ENCODE data around the gene ZNF436. TPM values are rescaled to one million over a fixed set of nuclear protein-coding genes. Genes with fewer than 3 reads are reported as not detected.

Gene ZNF436
- total and polyA plus RNA-seq, 2 donors (not counting 1 experiment from before 2014, with no cell fraction given): 1.9 to 10.1 TPM

DNA sequence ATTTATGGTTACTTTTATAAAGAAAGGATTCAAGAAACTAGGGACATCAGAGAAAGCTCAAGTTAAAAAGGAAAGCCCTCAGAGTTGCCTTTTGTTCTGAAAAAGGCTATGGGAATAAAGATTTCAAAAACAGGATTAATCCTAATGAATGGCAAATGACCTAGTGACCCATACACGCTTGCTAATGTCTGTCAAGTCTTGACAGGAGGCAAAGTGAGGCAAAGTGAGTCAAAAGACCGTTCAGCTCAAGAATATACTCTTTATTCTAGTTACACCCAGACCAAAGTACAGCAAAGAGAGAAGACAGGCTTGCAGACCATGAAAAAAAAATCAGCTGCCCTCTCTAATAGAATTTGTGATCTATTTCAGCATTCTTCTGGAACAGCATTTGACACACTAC, 3.5 kb downstream of the ZNF436 start:
- ChIA-PET POLR2A (no interaction called here), CTCF (interaction anchor here (0.6 to 0.7 kb wide), 2 partner anchors 278 to 354 kb away, joined by 3 to 4 read pairs; no protein-coding TSS in a partner anchor)
- Histone ChIP-seq H3K4me3 (ENCODE audit: control extremely low read depth in 1 of 5, extremely low read depth in 1 of 5, insufficient read depth in 1 of 5, low read depth in 2 of 5, low read length in 4 of 5) (no peak overlapping the region), H3K27me3 (replicated peaks in 1 of 4; ENCODE audit: control extremely low read depth in 1 of 4, control insufficient read depth in 3 of 4, insufficient read depth in 4 of 4, low read length in 3 of 4) (no peaks in the 10 kb centered on the region), H3K4me2 (replicated peaks; ENCODE audit: low read depth, low read length, poor library complexity, severe bottlenecking) (no peak overlapping the region), H3K9ac (ENCODE audit: low read length) (no peak overlapping the region), H4K20me1 (ENCODE audit: control insufficient read depth, insufficient read depth, low read length, poor library complexity, severe bottlenecking) (no peaks in the 10 kb centered on the region), H3K9me3 (ENCODE audit: control extremely low read depth in 1 of 3, control insufficient read depth in 2 of 3, insufficient read depth in 1 of 3, low read length in 2 of 3) (peaks cover 6 to 28% (median 28%) of the 10 kb centered on the region in 3 donors), H3K36me3 (replicated peaks in 1 of 2; ENCODE audit: control extremely low read depth in 1 of 2, control insufficient read depth in 1 of 2, extremely low read depth in 1 of 2, insufficient read depth in 2 of 2, low read length in 1 of 2) (peaks cover 0 to 17% of the 10 kb centered on the region in 2 experiments), H2AFZ (ENCODE audit: insufficient read depth, low read depth, low read length, poor library complexity, severe bottlenecking) (no peak overlapping the region), H3K27ac (ENCODE audit: low read length in 2 of 2) (no peak overlapping the region), H3K79me2 (ENCODE audit: control insufficient read depth, insufficient read depth, low read length) (peaks cover 16% of the 10 kb centered on the region), H3K4me1 (ENCODE audit: control insufficient read depth in 2 of 2, insufficient read depth in 2 of 2, low read length in 2 of 2) (peaks cover 12 to 19% of the 10 kb centered on the region in 2 donors)
- Mint-ChIP-seq H3K27me3 (no peaks in the 10 kb centered on the region), H3K4me3 (peak overlapping the region; percentile 98), H3K4me1 (peaks cover 33% of the 10 kb centered on the region), H3K9me3 (ENCODE audit: insufficient read depth) (peaks cover under 1% of the 10 kb centered on the region), H3K27ac (no peak overlapping the region)
- 100% methylated on average over 1 of the region's 2 CpGs for WGBS (ENCODE audit: insufficient coverage)
- no peak for ATAC-seq (ENCODE audit: low read depth)
- no peak for DNase-seq
- intact Hi-C loops (cut with micrococcal nuclease): loop anchor here (5.0 kb wide), 1 partner anchor 271 kb away; no protein-coding TSS in a partner anchor
- no peak for TF ChIP-seq EZH2 (IDR thresholded peaks at IDR 0.05; ENCODE audit: borderline replicate concordance, insufficient read depth, low read depth, low read length, poor library complexity, severe bottlenecking)
- TF ChIP-seq, protein P1, sequence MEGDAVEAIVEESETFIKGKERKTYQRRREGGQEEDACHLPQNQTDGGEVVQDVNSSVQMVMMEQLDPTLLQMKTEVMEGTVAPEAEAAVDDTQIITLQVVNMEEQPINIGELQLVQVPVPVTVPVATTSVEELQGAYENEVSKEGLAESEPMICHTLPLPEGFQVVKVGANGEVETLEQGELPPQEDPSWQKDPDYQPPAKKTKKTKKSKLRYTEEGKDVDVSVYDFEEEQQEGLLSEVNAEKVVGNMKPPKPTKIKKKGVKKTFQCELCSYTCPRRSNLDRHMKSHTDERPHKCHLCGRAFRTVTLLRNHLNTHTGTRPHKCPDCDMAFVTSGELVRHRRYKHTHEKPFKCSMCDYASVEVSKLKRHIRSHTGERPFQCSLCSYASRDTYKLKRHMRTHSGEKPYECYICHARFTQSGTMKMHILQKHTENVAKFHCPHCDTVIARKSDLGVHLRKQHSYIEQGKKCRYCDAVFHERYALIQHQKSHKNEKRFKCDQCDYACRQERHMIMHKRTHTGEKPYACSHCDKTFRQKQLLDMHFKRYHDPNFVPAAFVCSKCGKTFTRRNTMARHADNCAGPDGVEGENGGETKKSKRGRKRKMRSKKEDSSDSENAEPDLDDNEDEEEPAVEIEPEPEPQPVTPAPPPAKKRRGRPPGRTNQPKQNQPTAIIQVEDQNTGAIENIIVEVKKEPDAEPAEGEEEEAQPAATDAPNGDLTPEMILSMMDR (IDR thresholded peaks at IDR 0.05): no peak

DNA sequence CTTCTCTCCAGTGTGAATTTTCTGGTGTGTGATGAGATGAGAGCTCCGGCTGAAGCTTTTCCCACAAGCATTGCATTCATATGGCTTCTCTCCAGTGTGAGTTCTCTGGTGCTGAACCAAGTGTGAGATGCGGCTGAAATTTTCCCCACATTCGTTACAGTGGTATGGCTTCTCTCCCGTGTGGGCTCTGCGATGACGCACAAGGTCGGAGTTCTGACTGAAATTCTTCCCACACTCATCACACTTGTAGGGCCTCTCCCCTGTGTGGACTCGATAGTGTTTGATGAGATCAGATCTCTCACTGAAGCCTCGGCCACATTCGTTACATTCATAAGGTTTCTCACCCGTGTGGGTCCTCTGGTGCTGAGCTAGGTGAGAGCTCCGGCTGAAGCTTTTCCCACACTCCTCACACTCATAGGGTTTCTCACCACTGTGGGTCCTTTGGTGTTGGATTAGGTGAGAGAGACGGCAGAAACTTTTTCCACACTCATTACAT, 7.4 kb downstream of the ZNF436 start:
- H4K20me1 ChIP-seq (ENCODE audit: control insufficient read depth, insufficient read depth, low read length, poor library complexity, severe bottlenecking): no peaks in the 10 kb centered on the region
- DNase-seq: no peak
- Mint-ChIP-seq H3K27me3 (no peaks in the 10 kb centered on the region), H3K9me3 (ENCODE audit: insufficient read depth) (peaks cover 18% of the 10 kb centered on the region), H3K4me3 (no peak overlapping the region), H3K4me1 (peaks cover 9% of the 10 kb centered on the region), H3K27ac (no peak overlapping the region)
- ChIA-PET CTCF (interaction anchor here (0.8 to 1.0 kb wide), 2 partner anchors 18 to 41 kb away, joined by 3 to 6 read pairs; no protein-coding TSS in a partner anchor), POLR2A (interaction anchor here (1.2 kb wide), 1 partner anchor 18 kb away, joined by 3 read pairs; the partner anchor contains the start of gene HNRNPR)
- H3K36me3 ChIP-seq (replicated peaks in 1 of 2; ENCODE audit: control extremely low read depth in 1 of 2, control insufficient read depth in 1 of 2, extremely low read depth in 1 of 2, insufficient read depth in 2 of 2, low read length in 1 of 2): peaks cover 0 to 17% of the 10 kb centered on the region in 2 experiments
- intact Hi-C loops (cut with micrococcal nuclease): no loop called here
- no peak overlapping the region for H3K4me2 ChIP-seq (replicated peaks; ENCODE audit: low read depth, low read length, poor library complexity, severe bottlenecking)
- ATAC-seq (ENCODE audit: low read depth): no peak
- H2AFZ ChIP-seq (ENCODE audit: insufficient read depth, low read depth, low read length, poor library complexity, severe bottlenecking): no peak overlapping the region
- peaks cover 6 to 40% (median 39%) of the 10 kb centered on the region in 3 donors for H3K9me3 ChIP-seq (ENCODE audit: control extremely low read depth in 1 of 3, control insufficient read depth in 2 of 3, insufficient read depth in 1 of 3, low read length in 2 of 3)
- peaks cover under 1 to 3% of the 10 kb centered on the region in 2 donors for H3K4me1 ChIP-seq (ENCODE audit: control insufficient read depth in 2 of 2, insufficient read depth in 2 of 2, low read length in 2 of 2)
- H3K27me3 ChIP-seq (replicated peaks in 1 of 4; ENCODE audit: control extremely low read depth in 1 of 4, control insufficient read depth in 3 of 4, insufficient read depth in 4 of 4, low read length in 3 of 4): no peaks in the 10 kb centered on the region
- no peak overlapping the region for H3K4me3 ChIP-seq (ENCODE audit: control extremely low read depth in 1 of 5, extremely low read depth in 1 of 5, insufficient read depth in 1 of 5, low read depth in 2 of 5, low read length in 4 of 5)
- no peak overlapping the region for H3K9ac ChIP-seq (ENCODE audit: low read length)
- 100% methylated on average over 4 of the region's 13 CpGs for WGBS (ENCODE audit: insufficient coverage)
- H3K79me2 ChIP-seq (ENCODE audit: control insufficient read depth, insufficient read depth, low read length): peaks cover 5% of the 10 kb centered on the region
- no peak for TF ChIP-seq EZH2 (IDR thresholded peaks at IDR 0.05; ENCODE audit: borderline replicate concordance, insufficient read depth, low read depth, low read length, poor library complexity, severe bottlenecking)
- TF ChIP-seq, protein P1 (IDR thresholded peaks at IDR 0.05): no peak
- H3K27ac ChIP-seq (ENCODE audit: low read length in 2 of 2): no peak overlapping the region
